Keratinocyte (primary cell): Measurements from ENCODE around the gene TERT.

ENCODE experiments used
- EZH2 ChIP-seq: IDR thresholded peaks from one replicate; pipeline ENCODE4 v1.6.1; 2012; ENCODE audit warnings: inconsistent platforms, mild to moderate bottlenecking, low read length, moderate library complexity
- TF ChIP-seq, protein P1 (sequence below), 3 experiments: IDR thresholded peaks in 1 of 3; conservative IDR thresholded peaks in 1 of 3; optimal IDR thresholded peaks in 1 of 3; 2 replicates in 2 of 3; 3 replicates in 1 of 3; pipeline versions ENCODE3 to v1.5.1; 2011; ENCODE audit warnings: low read length in 3 of 3, mild to moderate bottlenecking in 3 of 3, moderate library complexity in 2 of 3, control low read depth in 1 of 3, inconsistent platforms in 1 of 3; ENCODE audit not compliant: insufficient read depth in 2 of 3; ENCODE audit errors: extremely low read depth in 1 of 3

DNA sequence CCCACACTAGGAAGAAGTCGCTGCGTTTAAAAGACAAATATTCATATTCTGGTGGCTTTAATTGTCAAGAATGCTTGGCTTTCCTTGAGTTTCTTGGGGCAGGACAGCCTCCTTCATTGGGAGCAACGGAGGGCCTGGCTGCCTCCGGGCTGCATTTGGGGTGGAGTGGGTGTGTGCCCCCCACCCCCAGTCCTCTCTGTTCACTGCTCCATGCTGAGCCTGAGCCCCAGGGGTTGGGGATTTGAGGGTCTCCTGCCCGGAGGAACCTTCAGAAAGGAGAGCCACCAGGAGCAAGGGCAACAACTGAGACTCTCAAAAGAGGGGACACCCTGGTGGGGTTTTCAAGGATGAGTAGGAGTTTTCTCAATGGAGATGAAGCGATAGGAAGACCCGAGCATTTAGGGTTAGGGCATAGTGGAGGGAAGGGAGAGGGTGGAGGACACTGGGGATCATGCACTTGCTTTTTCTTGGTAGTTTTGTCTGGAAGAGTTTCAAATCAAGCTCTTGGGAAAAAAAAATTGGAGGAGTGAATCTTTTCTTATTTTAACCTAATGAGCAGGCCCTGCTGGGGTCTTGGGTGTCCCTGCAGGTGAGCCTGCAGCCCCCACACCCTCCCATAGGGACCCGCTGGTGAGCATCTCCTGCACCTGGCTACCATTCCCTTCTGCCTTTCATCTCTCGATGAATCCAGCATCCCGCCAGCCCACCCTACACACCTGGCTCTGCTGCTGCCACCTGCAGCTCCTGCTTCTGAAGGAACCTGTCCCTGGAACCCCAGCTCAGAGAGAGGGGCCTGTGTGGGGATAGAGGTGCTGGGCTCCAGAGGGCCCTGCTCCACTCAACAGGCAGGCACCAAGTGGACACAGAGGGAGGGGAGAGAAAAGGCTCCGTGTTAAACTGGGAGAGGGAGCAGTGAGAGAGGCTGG, 89.3 kb downstream of the TERT start:
- TF ChIP-seq, protein P1, sequence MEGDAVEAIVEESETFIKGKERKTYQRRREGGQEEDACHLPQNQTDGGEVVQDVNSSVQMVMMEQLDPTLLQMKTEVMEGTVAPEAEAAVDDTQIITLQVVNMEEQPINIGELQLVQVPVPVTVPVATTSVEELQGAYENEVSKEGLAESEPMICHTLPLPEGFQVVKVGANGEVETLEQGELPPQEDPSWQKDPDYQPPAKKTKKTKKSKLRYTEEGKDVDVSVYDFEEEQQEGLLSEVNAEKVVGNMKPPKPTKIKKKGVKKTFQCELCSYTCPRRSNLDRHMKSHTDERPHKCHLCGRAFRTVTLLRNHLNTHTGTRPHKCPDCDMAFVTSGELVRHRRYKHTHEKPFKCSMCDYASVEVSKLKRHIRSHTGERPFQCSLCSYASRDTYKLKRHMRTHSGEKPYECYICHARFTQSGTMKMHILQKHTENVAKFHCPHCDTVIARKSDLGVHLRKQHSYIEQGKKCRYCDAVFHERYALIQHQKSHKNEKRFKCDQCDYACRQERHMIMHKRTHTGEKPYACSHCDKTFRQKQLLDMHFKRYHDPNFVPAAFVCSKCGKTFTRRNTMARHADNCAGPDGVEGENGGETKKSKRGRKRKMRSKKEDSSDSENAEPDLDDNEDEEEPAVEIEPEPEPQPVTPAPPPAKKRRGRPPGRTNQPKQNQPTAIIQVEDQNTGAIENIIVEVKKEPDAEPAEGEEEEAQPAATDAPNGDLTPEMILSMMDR (optimal IDR thresholded peaks at IDR 0.05 in 1 of 3, IDR thresholded peaks at IDR 0.05 in 1 of 3, conservative IDR thresholded peaks at IDR 0.05 in 1 of 3; ENCODE audit: extremely low read depth in 1 of 3, insufficient read depth in 2 of 3, low read length in 3 of 3): no peak
- TF ChIP-seq EZH2: no peak
